Stimulated activated memory B cell treated with anti-CD40 and anti-IgM and Interleukin-4, amounts not matched to agents 10 μg/mL and 1 μg/mL and 100 μg/mL, for 72 hours (primary cell): Measurements from ENCODE around the gene LAPTM5.
"Not testable (repeated sequence)": the region's sequence is repeated elsewhere in the genome, so short reads cannot be mapped to it uniquely, and the experiment has no call there.

Source experiments
- ATAC-seq: fragments of 150-1000 bp; cut with Tn5 transposase; 2 replicates; pipeline ENCODE4 v1.10.0; 2021
- H3K27ac Mint-ChIP-seq: one replicate; pipeline ENCODE4 v1.8.0; 2022; ENCODE audit warnings: mild to moderate bottlenecking, mixed read lengths
- H3K27me3 Mint-ChIP-seq: one replicate; pipeline ENCODE4 v1.8.0; 2022; ENCODE audit warnings: mixed read lengths
- H3K36me3 Mint-ChIP-seq: one replicate; pipeline ENCODE4 v1.8.0; 2022; ENCODE audit warnings: mixed read lengths
- H3K4me1 Mint-ChIP-seq: one replicate; pipeline ENCODE4 v1.8.0; 2022; ENCODE audit warnings: mixed read lengths
- H3K4me3 Mint-ChIP-seq: one replicate; pipeline ENCODE4 v1.8.0; 2022; ENCODE audit warnings: mild to moderate bottlenecking, moderate library complexity, mixed read lengths
- H3K9me3 Mint-ChIP-seq: one replicate; pipeline ENCODE4 v1.8.0; 2022; ENCODE audit warnings: mixed read lengths

The LAPTM5 gene

DNA sequence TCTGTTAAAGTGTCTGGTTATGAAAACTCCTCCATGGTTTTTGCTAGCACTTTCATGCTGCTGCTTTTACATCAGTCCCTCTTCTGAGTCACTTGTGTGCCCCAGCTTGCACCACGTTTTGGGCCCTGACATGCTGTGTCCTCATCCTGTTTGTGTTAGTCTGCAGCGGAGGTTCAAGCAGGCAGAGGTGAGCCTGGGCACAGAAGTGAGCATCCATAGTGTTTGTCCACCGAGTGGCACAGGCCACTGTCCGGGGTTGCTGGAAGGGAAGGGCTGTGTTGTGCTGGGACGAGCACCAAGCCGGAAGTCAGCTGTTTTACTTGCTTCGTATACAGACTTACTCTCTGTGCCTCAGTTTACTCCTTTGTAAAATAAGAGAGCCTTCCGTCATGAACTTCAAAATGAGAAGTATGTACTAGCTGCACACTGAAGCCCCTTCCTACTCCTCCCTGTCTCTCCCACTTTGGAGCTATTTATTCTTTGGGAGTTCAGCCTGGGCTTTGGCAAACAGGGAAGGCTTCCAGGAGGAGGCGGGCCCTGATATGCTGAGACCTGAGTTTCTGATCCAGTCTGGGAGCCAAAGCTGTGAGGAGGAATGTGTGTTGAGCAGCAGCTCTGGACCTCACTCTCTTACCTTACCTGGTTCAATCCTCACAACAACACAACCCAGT, 10.7 kb upstream of the LAPTM5 start:
- H3K36me3 Mint-ChIP-seq = no peaks in the 10 kb centered on the region
- H3K4me1 Mint-ChIP-seq = peaks cover 42% of the 10 kb centered on the region
- H3K4me3 Mint-ChIP-seq = no peak overlapping the region
- ATAC-seq = no peak
- H3K27me3 Mint-ChIP-seq = no peaks in the 10 kb centered on the region
- H3K27ac Mint-ChIP-seq = peak overlapping the region; percentile 90
- no peaks in the 10 kb centered on the region for H3K9me3 Mint-ChIP-seq

DNA sequence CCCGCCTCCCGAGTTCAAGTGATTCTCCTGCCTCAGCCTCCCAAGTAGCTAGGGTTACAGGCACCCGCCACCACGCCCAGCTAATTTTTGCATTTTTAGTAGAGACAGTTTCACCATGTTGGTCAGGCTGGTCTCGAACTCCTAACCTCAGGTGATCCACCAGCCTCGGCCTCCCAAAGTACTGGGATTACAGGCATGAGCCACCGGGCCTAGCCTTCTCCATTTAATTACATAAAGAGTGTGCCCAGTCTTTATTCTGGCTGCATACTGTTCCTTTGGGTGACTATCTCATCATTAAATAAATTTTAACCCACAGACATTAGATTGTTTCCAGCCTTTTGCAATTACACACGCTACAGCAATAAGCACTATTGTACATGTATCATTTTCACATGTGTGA, 9.4 kb upstream of the LAPTM5 start:
- not testable (repeated sequence) for H3K9me3 Mint-ChIP-seq, H3K4me3 Mint-ChIP-seq, H3K36me3 Mint-ChIP-seq, ATAC-seq, H3K27me3 Mint-ChIP-seq
- Mint-ChIP-seq H3K27ac (peak overlapping the region; percentile 90), H3K4me1 (peaks cover 55% of the 10 kb centered on the region)

- Mint-ChIP-seq H3K27ac (peak overlapping the region; percentile 90), H3K4me1 (peaks cover 67% of the 10 kb centered on the region), H3K9me3 (no peaks in the 10 kb centered on the region), H3K27me3 (no peaks in the 10 kb centered on the region), H3K4me3 (peak overlapping the region; percentile 15), H3K36me3 (no peaks in the 10 kb centered on the region)
- peak; percentile 35 for ATAC-seq
These were observed 8.2 kb upstream of the LAPTM5 start for GRCh38 chr1:30765556-30766434.

DNA sequence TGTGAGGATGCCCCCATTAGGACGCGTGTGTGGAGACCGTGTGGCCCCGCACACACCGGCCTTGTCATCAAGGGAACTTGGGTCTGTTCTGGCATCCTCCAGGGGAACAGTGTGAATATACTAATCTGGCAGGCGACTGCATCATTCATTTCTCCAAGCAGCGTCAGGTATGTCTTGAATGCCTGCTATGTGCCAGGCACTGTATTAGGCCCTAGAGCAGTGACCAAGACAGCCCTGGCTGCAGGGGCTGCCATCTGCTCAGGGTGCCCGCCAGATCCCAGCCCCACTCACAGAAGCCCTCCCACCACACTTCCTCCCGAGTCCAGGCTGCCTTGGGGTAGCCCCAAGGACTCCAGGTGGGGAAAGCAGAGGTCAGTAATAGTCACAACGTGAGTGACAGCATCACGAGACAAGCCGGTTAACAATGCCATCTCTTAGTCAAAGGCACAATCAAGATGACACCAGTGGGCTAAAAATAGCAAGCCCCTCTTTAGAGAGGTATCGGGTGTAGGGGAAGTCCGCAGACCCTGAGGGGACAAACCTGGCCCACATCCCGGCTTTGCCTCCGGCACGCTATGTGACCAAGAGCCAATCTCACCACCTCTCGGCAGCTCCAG, 7.5 kb upstream of the LAPTM5 start:
- H3K27me3 Mint-ChIP-seq = no peaks in the 10 kb centered on the region
- H3K4me3 Mint-ChIP-seq = no peak overlapping the region
- H3K4me1 Mint-ChIP-seq = peaks cover 74% of the 10 kb centered on the region
- H3K27ac Mint-ChIP-seq = peak overlapping the region; percentile 90
- H3K9me3 Mint-ChIP-seq = no peaks in the 10 kb centered on the region
- H3K36me3 Mint-ChIP-seq = no peaks in the 10 kb centered on the region
- peak; percentile 74 for ATAC-seq

GRCh38 chr1:30764396-30764795, 6.8 kb upstream of the LAPTM5 start:
- Mint-ChIP-seq H3K4me3 (no peak overlapping the region), H3K27ac (peak overlapping the region; percentile 90), H3K27me3 (no peaks in the 10 kb centered on the region), H3K9me3 (no peaks in the 10 kb centered on the region), H3K4me1 (peaks cover 80% of the 10 kb centered on the region), H3K36me3 (no peaks in the 10 kb centered on the region)
- ATAC-seq = no peak

GRCh38 chr1:30763651-30764248, 6.2 kb upstream of the LAPTM5 start:
- peak overlapping the region; percentile 90 for H3K27ac Mint-ChIP-seq
- peaks cover 81% of the 10 kb centered on the region for H3K4me1 Mint-ChIP-seq
- H3K27me3 Mint-ChIP-seq = no peaks in the 10 kb centered on the region
- no peak for ATAC-seq
- no peaks in the 10 kb centered on the region for H3K36me3 Mint-ChIP-seq
- H3K9me3 Mint-ChIP-seq = no peaks in the 10 kb centered on the region
- no peak overlapping the region for H3K4me3 Mint-ChIP-seq

DNA sequence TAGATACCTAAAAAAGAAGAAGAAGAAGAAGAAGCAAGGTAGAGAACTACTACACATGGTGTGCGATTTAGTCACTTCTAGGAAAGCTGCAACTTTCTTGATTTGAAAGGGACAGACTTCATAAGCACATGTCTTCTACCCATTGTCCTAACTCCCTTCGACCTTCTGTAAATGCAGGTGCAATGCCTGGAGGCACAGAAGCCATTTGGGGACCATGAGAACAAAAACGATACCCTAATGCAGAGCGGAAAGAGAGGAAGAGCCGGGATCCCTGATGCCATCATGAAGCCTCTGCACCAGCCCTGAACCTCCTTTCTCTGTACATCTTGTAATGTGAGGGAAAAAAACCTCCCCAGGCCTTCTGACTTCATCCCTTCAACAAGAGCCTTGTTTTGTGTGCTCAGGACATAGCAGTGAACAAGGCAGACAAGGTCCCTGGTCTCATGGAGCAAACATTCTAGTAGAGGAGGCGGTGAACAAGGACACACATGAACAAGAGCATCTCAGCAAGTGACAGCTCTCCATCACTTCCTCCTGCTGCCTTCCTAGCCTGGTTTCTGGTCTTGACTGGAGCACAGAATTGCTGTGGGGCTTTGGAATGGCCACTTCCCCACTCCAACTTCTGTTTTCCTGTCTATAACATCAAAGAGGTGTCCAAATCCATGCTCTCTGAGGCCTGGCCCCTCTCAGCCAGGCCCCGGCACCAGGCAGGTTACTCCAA, 5.5 kb upstream of the LAPTM5 start:
- H3K9me3 Mint-ChIP-seq = no peaks in the 10 kb centered on the region
- H3K4me3 Mint-ChIP-seq = no peak overlapping the region
- ATAC-seq = no peak
- no peaks in the 10 kb centered on the region for H3K27me3 Mint-ChIP-seq
- no peaks in the 10 kb centered on the region for H3K36me3 Mint-ChIP-seq
- H3K27ac Mint-ChIP-seq = peak overlapping the region; percentile 90
- H3K4me1 Mint-ChIP-seq = peaks cover 85% of the 10 kb centered on the region

DNA sequence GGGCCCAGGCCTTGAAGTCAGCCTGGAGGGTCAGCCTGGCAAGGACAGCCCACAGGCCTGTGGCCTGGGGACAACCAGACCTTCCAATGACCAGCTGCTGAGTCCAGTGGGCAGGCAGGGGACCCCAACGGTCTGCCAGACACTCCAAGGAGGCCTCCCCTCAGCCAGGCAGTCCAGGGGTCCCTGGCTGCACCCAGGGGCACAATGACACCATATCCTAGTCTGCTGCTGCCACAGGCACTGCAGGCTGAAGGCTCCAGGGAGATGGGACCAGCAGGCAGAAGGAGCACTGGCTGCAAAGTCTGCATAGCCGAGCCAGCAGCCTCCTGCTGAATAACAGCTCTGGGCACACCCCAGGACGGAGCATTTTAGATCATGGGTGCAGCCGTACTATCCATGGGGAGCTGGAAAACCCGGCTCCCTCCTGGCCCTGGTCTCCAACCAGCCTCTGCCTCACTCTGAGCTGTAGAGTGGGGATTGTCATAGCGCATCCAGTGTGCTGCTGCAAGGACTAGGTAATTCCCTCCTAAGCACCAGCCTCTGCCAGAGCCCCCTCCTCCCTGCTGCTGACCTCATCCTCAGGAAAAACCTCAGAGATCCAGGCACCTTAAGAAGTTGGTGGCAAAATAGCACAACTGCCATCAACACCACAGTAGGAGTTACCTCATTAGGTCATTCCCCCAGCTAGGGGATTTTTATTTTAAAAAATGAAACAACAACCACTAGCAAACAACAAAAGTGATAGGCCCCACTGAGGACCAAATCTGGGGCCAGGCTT, 4.8 kb upstream of the LAPTM5 start:
- H3K9me3 Mint-ChIP-seq = no peaks in the 10 kb centered on the region
- ATAC-seq = peak; percentile 52
- peaks cover 4% of the 10 kb centered on the region for H3K36me3 Mint-ChIP-seq
- H3K4me1 Mint-ChIP-seq = peaks cover 88% of the 10 kb centered on the region
- H3K27ac Mint-ChIP-seq = peak overlapping the region; percentile 90
- H3K4me3 Mint-ChIP-seq = peak overlapping the region; percentile 53
- H3K27me3 Mint-ChIP-seq = no peaks in the 10 kb centered on the region

GRCh38 chr1:30761381-30762151, 4.0 kb upstream of the LAPTM5 start:
- peak overlapping the region; percentile 90 for H3K27ac Mint-ChIP-seq
- H3K4me3 Mint-ChIP-seq = peak overlapping the region; percentile 70
- H3K36me3 Mint-ChIP-seq = peaks cover 11% of the 10 kb centered on the region
- ATAC-seq = peak; percentile 2
- no peaks in the 10 kb centered on the region for H3K9me3 Mint-ChIP-seq
- no peaks in the 10 kb centered on the region for H3K27me3 Mint-ChIP-seq
- H3K4me1 Mint-ChIP-seq = peaks cover 87% of the 10 kb centered on the region

DNA sequence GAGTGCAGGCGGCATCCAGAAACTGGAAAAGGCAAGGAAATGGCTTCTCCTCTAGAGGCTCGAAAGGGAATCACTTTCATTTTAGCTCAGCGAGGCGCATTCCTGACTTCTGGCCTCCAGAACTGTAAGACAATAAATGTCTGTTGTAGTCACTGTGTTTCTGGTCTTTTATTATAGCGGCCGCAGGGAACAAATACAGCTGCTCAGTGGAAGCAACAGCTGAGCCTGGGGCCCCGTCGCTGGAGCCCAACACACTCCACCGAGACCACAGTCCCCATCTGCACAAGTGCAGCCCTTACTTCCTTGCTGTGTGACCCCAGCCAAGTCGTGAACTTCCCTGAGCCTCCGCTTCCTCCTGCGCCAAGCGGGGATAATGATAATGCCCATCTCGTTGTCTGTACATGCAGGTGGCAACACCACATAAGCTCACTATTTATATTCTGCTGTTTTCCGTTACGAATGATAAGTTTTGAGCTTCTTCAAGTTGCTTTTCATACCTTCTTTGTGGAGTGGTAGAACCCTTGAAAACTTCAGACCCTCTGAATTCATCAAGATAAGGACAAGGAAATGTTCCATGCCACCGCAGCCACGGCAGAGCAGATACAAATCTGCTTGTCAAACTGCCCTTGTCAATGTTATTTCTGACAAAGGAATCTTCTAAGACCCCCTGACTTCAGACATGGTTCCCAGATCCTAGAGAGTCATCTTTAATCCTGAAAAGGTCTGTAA, 3.2 kb upstream of the LAPTM5 start:
- Mint-ChIP-seq H3K9me3 (no peaks in the 10 kb centered on the region), H3K27ac (peak overlapping the region; percentile 90), H3K36me3 (peaks cover 19% of the 10 kb centered on the region), H3K4me3 (peak overlapping the region; percentile 70), H3K27me3 (no peaks in the 10 kb centered on the region), H3K4me1 (peaks cover 83% of the 10 kb centered on the region)
- no peak for ATAC-seq

GRCh38 chr1:30759718-30760281, 2.2 kb upstream of the LAPTM5 start:
- Mint-ChIP-seq H3K27me3 (no peaks in the 10 kb centered on the region), H3K27ac (peak overlapping the region; percentile 90), H3K36me3 (peaks cover 29% of the 10 kb centered on the region), H3K4me1 (peaks cover 83% of the 10 kb centered on the region), H3K4me3 (peak overlapping the region; percentile 70), H3K9me3 (no peaks in the 10 kb centered on the region)
- ATAC-seq = no peak

GRCh38 chr1:30758785-30759380, 1.3 kb upstream of the LAPTM5 start:
- H3K36me3 Mint-ChIP-seq = peaks cover 37% of the 10 kb centered on the region
- H3K27ac Mint-ChIP-seq = peak overlapping the region; percentile 90
- no peaks in the 10 kb centered on the region for H3K9me3 Mint-ChIP-seq
- peaks cover 80% of the 10 kb centered on the region for H3K4me1 Mint-ChIP-seq
- no peaks in the 10 kb centered on the region for H3K27me3 Mint-ChIP-seq
- peak overlapping the region; percentile 88 for H3K4me3 Mint-ChIP-seq
- no peak for ATAC-seq
